HG03460 (cell line): ENCODE measurements around the gene PTBP2.
A peak's percentile ranks its signal among the peaks of the same experiment; 100 is the strongest.

Experiments used
- ATAC-seq: cut with Tn5 transposase; IDR thresholded peaks from one replicate; pipeline ENCODE4 v1.9.1; 2021; ENCODE audit not compliant: unreplicated experiment

PTBP2 gene

DNA sequence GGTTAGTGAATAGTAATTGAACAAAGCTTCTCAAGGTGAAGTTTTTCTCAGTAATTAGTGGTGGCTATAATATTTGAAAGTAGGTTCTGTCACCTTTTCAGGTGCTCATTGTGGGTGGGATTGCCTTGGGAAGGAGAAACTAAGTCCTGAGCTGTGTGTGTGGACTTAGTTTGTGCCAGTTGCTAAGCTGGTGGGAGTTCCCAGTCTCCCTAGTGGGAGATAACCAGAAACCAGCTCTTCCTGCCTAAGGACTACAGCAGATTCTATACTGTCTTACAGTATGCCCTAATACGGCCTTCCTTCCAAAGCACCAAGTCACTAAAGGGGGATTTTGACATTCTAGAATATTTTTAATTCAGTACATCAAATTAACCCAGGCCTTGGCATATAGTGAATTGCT, 94.3 kb downstream of the PTBP2 start:
- no peak for ATAC-seq

GRCh38 chr1:96820107-96820506, 98.5 kb downstream of the PTBP2 start:
- ATAC-seq, result no peak

GRCh38 chr1:96820671-96821070, 99.1 kb downstream of the PTBP2 start:
- ATAC-seq, result no peak

- ATAC-seq, result no peak
Measured at GRCh38 chr1:96825231-96825630, 103.6 kb downstream of the PTBP2 start.

DNA sequence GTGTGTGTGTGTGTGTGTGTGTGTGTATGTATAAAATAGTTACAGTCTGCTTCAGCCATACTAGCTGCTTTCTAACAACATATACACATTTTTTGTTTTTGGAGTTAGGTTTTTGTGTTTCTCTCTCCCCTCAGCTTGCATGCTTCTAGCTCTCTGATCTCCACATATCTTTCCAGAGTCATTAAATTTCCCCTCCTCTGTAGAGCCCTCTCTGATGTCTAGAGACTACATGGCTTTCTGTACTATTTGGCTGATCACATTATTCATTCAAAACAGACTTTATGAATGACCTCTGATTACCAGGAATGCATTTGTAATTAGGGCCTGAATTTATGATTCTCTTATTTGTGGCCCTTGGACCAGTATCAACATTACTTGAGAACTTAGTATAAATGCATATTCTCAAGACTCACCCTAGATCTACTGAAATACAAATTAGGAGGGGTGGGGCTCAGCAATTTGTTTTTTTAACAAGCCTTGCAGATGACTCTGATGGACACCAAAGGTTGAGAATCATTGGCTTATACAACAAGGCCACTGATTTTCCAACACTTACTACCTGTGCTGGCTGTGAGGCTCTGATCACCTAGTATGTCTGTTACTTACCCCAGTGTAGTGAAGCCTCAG, 104.5 kb downstream of the PTBP2 start:
- ATAC-seq, result no peak

- no peak for ATAC-seq
Measured at GRCh38 chr1:96833376-96833775, 111.8 kb downstream of the PTBP2 start.

- ATAC-seq, result no peak
Measured at GRCh38 chr1:96834986-96835385, 113.4 kb downstream of the PTBP2 start.

DNA sequence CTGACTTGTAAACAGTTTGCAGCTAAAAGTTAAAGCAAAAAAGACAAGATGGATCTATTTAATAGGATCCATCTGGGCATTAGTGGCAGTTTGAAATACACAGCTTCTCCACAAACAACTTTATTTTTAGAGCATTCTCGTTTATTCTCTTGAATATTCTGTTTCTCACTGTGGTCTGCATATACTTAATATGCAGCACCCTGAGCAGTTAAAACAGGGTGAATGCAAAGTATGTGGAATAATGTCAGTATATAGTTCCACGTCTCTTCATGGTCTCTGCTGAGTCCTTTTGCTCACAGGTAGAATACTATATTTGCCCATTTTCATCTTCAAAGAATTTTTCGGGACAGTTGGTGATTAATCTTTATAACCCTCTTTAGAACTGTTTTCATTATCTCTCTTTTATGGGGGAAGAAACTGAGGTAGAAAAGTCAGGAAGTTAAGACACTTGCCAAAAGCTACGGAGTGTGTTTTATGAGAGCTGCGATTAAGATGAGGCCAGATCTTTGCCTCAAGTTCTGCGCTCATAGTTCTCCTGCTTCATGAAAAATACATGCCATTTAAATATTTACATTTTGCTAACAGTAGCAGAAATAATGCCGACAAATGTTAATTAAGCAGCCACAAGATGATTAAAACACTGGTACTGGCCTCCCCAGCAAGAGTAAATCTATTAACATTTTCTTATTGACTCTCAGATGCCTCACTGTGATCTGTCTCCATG, 115.6 kb downstream of the PTBP2 start:
- no peak for ATAC-seq

DNA sequence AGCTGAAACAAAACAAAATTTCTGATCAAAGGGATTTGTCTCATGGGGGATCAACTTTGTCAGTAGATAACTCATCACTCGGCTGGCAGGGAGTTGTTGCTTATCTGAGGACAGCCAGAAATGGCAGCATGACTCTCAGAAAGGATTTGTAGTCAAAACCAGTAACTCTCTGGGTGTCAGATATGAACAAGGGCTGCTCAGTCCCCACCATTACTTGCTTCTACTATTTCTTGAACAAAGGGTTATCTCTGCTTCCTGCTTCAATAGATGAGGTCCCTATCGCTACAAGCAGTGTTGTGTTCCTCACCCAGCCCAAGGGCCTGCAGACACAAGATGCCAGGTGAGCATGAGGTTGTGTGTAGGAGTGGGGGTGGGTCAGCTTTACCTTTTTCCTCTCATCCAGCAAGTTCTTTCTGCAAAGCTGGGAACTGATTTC, 116.2 kb downstream of the PTBP2 start:
- ATAC-seq, result no peak

- no peak for ATAC-seq
Measured at GRCh38 chr1:96840396-96840795, 118.8 kb downstream of the PTBP2 start.

DNA sequence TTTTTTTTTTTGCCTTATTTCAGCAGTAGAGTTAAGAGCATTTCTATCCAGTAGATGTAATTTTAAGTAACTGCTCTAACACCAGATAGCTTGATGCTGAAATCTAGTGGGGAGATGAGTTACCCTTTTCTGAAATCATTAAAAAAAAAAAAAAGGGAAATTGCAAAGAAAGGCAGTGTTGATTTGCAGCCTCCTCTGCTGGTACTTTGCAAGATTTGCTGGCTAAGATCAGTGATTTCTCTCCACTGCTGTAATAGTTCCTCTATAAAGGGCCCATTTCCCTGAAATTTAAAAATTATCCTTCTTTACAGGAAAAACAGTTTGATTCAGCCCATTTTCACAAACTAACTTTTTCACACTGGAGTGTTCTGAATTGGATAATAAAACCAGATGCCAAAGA, 120.6 kb downstream of the PTBP2 start:
- ATAC-seq, result no peak

GRCh38 chr1:96843196-96843595, 121.6 kb downstream of the PTBP2 start:
- ATAC-seq, result no peak

GRCh38 chr1:96843601-96844000, 122.0 kb downstream of the PTBP2 start:
- no peak for ATAC-seq

DNA sequence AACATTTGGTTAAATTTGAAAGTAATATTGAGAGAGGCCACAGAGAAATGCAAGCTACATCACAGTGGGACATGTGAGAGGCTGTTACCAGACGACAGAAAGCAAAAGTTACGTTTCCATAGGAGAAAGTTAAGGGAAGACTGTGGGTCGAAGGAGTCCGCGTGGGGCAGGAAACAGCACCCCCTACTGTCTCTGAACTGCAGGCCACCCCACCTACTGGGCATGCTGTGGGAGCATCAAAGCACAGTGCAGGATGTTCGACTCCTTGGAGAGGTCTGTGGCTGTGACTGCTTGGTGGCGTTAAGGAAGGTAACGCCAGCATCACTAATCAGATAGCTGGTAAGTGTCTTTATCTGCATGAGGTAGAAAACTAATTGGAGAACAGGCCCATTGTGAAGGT, 123.9 kb downstream of the PTBP2 start:
- ATAC-seq, result peak; percentile 84

- no peak for ATAC-seq
Measured at GRCh38 chr1:96861836-96862235, 140.3 kb downstream of the PTBP2 start.

- no peak for ATAC-seq
Measured at GRCh38 chr1:96863449-96863848, 141.9 kb downstream of the PTBP2 start.
